Kidney glomerular epithelial cell (primary cell): ENCODE results near the gene DCLK3.

ENCODE experiments used
- DNase-seq: peaks from one replicate; lab custom pipeline; 2025; lab: John Stamatoyannopoulos, UW

Gene DCLK3

DNA sequence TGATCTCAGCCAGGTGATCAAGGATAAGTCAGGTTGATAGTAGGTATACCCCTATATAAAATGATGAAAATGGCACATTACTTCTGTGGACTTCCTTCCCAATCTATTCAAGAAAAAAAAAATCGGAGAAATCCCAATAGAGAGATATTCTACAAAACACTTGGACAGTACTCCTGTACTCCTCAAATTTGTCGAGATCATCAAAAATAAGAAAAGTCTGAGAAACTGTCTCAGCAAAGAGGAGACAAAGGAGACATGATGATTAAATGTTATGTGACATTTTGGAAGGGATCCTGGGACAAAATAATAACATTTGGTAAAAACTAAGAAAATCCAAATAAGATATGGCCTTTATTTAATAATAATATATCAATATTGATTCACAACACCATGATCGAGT is 94.6 kb downstream of the DCLK3 start:
- DNase-seq, result no peak

DNA sequence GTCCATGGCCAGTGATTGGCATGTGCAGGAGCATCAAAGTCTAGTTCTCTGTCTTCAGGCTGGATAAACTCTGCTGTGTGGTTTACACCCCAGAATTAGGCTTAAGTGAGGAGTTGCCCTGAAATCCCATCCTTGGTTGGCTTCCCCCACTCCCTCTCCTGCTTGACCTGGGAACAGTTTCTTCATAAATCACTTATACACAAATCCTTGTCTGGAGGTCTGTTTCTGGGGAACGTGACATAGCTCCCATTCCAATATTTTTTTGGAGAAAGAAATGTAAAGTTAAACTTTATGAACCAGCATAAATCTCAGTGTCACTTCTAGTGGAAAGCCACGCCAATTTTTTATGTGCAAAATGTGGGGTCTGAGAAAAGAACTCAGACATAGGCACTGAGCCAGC is 98.2 kb downstream of the DCLK3 start:
- DNase-seq, result no peak

DNA sequence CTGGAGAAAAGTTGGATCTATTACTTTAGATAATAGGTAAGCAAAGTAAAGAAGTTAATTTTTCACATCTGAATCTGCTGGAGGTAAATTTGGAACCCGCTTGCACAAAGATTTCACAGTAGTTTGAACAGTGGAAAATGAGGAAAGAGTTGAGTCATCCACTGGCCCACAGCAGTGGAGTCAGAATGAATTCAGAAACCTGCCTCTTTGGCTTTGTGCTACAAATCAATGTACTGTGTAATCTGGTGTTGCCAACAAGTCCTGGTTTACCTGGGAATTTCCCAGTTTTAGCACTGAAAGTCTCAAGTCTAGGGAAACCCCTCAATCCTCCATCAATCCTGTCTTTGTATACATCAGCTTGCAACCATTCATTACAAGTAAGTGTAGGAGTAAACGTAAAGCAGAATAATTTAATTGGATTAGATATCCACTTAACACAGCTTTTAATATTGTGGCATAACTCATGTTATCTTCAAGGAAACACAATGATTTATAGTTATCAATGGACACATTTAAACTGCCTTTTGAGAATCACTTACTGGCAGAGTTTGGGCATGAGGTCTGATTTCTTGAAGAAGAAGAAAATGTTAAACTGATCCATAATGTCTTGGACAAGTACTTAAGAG is 100.6 kb downstream of the DCLK3 start:
- peak; percentile 67 for DNase-seq

DNA sequence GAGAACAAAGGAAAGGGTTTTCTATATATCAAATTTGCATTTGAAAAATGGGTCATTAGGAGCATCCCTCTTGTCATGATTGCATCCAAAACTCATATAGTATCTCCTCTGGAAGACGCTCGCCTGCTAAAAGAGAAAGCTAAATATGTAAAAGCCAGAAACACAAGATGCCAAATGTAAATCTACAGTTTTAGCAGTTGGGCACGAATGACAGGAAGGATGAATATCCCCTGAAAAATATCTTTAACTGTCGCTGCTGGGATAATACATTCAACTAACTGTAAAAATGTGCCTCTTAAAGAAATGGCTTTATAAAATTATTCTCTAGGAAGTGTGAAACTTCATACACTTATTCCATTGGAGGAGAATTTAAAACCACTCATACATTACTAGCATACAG is 101.7 kb downstream of the DCLK3 start:
- DNase-seq, result no peak
